AG04450 (cell line): ENCODE measurements around the gene PI16. TPM values are rescaled to one million over a fixed set of nuclear protein-coding genes. Genes with fewer than 3 reads are reported as not detected.

Experiments
- CTCF ChIA-PET: fragments of 300-600, 350-600 bp; formaldehyde crosslinking; extraction: SDS; loops from one replicate; lab custom pipeline; 2022; ENCODE audit warnings: antibody characterized with exemption, inconsistent platforms; lab: Charles Lee
- POLR2A ChIA-PET: fragments of 350-600 bp; formaldehyde crosslinking; extraction: SDS; loops from one replicate; lab custom pipeline; 2021; ENCODE audit warnings: antibody characterized with exemption, inconsistent platforms; lab: Yijun Ruan, JAX
- DNase-seq: peaks from one replicate; pipeline ENCODE4 v3.0.0-alpha.2; 2011; ENCODE audit warnings: low read depth, low spot score
- H3K27ac ChIP-seq: one replicate; pipeline ENCODE4 v1.5.1; 2012; ENCODE audit warnings: low read depth, low read length, control low read depth
- H3K27me3 ChIP-seq: one replicate; pipeline ENCODE4 v1.6.0; 2012; ENCODE audit warnings: low read length; ENCODE audit not compliant: control insufficient read depth, insufficient read depth
- H3K4me3 ChIP-seq: 2 replicates; pipeline ENCODE4 v1.5.1; 2011; ENCODE audit warnings: mild to moderate bottlenecking, low read depth, low read length, control low read depth
- H3K9me3 ChIP-seq: 2 replicates; pipeline ENCODE4 v1.5.1; 2012; ENCODE audit warnings: low read length; ENCODE audit not compliant: control insufficient read depth, insufficient read depth
- polyA plus RNA-seq: library from polyadenylated mRNA; depleted of rRNA; stranded (reverse); fragments of >200 nt; gene quantifications from 2 replicates; pipeline ENCODE4 v1.2.3, GENCODE V29; 2011
- TF ChIP-seq, protein P1 (sequence below): IDR thresholded peaks from 2 replicates; pipeline ENCODE4 v1.5.1; 2011; ENCODE audit warnings: low read depth, low read length, control low read depth, inconsistent platforms

PI16 gene
- polyA plus RNA-seq, 1 experiment, result 0.05 TPM

DNA sequence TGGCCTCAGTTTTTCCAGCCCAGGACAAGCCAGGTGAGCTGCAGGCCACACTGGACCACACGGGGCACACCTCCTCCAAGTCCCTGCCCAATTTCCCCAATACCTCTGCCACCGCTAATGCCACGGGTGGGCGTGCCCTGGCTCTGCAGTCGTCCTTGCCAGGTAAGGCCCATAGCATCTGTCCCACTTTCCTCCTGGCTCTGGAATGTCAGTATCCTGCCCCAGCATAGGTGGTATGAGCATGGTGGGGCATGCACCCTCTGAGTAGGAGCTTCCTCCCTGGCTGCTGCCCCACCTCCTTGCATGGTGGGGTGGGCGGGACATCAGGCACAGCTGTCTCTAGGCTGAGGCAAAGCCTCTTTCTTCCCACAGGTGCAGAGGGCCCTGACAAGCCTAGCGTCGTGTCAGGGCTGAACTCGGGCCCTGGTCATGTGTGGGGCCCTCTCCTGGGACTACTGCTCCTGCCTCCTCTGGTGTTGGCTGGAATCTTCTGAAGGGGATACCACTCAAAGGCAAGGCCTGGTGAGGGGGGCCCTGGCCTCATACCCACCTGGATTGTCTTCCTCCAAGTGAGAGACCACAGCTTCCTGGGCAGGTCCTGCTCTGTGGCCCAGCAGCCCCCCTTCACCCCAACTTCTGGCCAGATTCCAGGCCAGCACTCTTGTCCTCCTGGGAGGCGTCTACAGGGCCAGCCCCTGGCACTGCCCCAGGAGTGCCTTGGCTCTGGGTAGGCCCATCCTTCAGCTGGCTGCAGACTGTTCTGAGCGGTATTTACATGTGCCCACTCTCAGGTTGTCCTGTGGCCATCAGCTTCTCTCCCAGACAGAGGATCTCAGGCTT, 9.1 kb downstream of the PI16 start:
- Histone ChIP-seq H3K9me3 (no peaks in the 10 kb centered on the region; the same call in 1 of the 2 replicates), H3K4me3 (no peak overlapping the region), H3K27ac (no peak overlapping the region), H3K27me3 (no peaks in the 10 kb centered on the region)
- TF ChIP-seq, protein P1, sequence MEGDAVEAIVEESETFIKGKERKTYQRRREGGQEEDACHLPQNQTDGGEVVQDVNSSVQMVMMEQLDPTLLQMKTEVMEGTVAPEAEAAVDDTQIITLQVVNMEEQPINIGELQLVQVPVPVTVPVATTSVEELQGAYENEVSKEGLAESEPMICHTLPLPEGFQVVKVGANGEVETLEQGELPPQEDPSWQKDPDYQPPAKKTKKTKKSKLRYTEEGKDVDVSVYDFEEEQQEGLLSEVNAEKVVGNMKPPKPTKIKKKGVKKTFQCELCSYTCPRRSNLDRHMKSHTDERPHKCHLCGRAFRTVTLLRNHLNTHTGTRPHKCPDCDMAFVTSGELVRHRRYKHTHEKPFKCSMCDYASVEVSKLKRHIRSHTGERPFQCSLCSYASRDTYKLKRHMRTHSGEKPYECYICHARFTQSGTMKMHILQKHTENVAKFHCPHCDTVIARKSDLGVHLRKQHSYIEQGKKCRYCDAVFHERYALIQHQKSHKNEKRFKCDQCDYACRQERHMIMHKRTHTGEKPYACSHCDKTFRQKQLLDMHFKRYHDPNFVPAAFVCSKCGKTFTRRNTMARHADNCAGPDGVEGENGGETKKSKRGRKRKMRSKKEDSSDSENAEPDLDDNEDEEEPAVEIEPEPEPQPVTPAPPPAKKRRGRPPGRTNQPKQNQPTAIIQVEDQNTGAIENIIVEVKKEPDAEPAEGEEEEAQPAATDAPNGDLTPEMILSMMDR, result no peak
- ChIA-PET POLR2A (no interaction called here), CTCF (interaction anchor here (1.1 to 1.3 kb wide), 3 partner anchors 9 to 198 kb away, joined by 3 to 4 read pairs (median 3); partner anchors contain the start of gene C6orf89)
- DNase-seq, result no peak

DNA sequence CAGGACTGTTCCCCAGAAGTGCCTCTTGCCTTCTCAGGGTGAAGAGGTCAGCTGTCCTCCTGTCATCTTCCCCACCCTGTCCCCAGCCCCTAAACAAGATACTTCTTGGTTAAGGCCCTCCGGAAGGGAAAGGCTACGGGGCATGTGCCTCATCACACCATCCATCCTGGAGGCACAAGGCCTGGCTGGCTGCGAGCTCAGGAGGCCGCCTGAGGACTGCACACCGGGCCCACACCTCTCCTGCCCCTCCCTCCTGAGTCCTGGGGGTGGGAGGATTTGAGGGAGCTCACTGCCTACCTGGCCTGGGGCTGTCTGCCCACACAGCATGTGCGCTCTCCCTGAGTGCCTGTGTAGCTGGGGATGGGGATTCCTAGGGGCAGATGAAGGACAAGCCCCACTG, 9.8 kb downstream of the PI16 start:
- no peak overlapping the region for H3K27ac ChIP-seq
- no peaks in the 10 kb centered on the region for H3K27me3 ChIP-seq
- POLR2A ChIA-PET, result no interaction called here
- DNase-seq, result no peak
- H3K9me3 ChIP-seq, result no peaks in the 10 kb centered on the region
- TF ChIP-seq, protein P1, result no peak
- CTCF ChIA-PET, result interaction anchor here (1.1 to 1.3 kb wide), 3 partner anchors 8 to 199 kb away, joined by 3 to 4 read pairs (median 3); partner anchors contain the start of gene C6orf89
- H3K4me3 ChIP-seq, result no peak overlapping the region

DNA sequence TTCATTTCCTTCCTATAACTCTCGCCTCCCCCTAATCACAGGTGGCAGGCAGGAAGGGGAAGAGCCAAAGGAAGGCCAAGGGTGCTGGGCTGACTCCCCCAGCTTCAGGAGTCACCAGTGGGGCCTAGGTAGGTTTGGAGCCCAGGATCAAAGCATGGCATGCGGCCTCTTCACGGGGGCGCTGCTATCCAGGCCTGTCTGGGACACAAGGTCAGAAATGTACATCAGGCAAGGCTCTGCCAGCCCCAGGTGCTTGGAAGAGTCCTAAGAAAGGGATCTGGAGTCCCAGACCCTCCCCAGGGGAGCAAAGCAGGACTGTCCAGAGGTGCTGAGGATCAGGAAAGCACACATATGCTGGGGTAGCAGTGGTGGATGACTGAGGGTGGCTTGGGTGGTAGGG, 10.4 kb downstream of the PI16 start:
- Histone ChIP-seq H3K27ac (no peak overlapping the region), H3K4me3 (no peak overlapping the region), H3K9me3 (no peaks in the 10 kb centered on the region), H3K27me3 (no peaks in the 10 kb centered on the region)
- no peak for DNase-seq
- ChIA-PET POLR2A (no interaction called here), CTCF (interaction anchor here (1.1 to 1.6 kb wide), 3 partner anchors 8 to 199 kb away, joined by 3 to 4 read pairs (median 3); no protein-coding TSS in a partner anchor)
- TF ChIP-seq, protein P1, result no peak

GRCh38 chr6:36967301-36967700, 12.8 kb downstream of the PI16 start:
- Histone ChIP-seq H3K4me3 (no peak overlapping the region), H3K9me3 (no peaks in the 10 kb centered on the region), H3K27ac (no peak overlapping the region), H3K27me3 (no peaks in the 10 kb centered on the region)
- ChIA-PET POLR2A (no interaction called here), CTCF (no interaction called here)
- no peak for DNase-seq
- TF ChIP-seq, protein P1, result no peak

- POLR2A ChIA-PET, result no interaction called here
- Histone ChIP-seq H3K4me3 (no peak overlapping the region), H3K27ac (no peak overlapping the region), H3K9me3 (no peaks in the 10 kb centered on the region), H3K27me3 (no peaks in the 10 kb centered on the region)
- no peak for DNase-seq
- TF ChIP-seq, protein P1, result no peak
- CTCF ChIA-PET, result no interaction called here
These were observed 13.2 kb downstream of the PI16 start for GRCh38 chr6:36967757-36968156.
